HCEC 1CT (cell line): ENCODE results near the gene TTLL11.

Experiments used
- DNase-seq: peaks from one replicate; pipeline ENCODE4 v3.0.0-alpha.2; 2017

The TTLL11 gene

DNA sequence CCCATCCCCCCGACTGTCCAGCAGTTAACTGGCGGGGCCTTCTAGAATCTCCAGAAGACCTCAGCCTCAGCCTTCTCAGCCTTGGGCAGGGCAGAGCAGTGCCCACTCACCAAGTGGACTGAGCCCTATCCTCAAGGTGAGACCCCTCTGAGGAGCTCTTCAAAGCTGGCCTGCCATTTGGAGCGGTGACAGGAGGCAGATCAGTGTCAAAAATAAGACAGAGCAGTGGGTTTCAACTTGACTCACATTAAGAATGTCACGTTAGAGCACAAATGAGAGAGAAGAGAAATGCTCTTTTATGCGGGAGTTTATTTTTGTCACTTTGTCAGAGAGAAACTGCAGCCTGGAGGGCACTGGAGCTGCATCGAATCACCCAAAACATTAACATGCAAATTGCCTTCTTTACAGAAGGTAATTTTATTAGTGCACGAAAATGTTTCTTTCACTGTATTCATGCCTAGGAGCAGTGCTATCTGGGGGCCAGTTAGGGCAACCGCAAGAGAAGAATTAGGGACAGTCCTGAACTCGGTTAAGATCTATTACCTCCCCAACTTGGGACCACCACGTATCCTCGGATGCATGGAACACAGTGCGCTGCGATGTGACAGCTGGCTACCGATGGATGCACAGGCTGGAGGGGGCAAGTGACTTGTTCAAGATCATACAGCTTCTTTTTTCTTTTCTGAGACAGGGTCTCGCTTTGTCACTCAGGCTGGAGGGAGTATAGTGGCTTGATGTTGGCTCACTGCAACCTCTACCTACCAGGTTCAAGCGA lies 253.2 kb downstream of the TTLL11 start:
- no peak for DNase-seq

DNA sequence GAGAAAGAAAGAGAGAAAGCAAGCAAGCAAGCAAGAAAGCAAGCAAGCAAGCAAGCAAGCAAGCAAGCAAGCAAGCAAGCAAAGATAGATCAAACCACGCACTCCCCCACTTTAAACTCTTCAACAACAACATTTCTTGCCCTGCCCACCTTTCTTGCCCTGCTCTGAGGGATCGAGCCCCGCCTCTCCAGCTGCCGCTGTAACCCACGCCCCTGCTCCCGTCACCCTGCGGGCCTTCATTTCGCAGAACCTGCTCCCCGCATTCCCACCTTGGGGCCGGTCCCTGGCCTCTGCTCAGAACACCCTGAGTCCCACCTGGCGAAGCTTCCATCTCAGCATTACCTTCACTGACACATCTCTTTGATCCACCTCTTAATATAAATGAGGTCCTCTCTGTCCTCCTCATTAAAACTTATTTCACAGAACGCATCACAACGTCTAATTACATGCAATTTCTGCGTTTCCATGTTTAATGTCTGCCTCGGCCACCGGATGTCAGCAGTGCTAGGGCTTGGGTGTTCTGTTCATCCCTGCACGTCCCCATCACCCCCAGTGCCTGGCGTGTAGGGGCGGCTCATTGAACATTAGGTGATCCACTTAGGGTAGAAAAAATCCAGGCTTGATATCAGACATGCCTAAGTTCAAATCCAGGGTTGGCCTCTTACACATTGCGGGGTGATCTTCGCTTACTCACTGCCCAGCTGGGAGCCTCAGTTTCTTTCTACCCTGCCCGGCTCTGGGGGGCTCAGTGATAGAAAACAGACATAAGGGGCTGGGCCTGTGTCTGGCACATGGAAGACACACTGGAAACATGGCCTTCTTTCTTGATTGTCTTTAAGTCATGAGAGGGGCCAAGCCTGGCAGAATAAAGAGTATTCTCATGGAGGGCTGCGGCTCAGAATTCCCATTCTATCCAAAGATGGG lies 254.1 kb downstream of the TTLL11 start:
- DNase-seq = peak; percentile 7

DNA sequence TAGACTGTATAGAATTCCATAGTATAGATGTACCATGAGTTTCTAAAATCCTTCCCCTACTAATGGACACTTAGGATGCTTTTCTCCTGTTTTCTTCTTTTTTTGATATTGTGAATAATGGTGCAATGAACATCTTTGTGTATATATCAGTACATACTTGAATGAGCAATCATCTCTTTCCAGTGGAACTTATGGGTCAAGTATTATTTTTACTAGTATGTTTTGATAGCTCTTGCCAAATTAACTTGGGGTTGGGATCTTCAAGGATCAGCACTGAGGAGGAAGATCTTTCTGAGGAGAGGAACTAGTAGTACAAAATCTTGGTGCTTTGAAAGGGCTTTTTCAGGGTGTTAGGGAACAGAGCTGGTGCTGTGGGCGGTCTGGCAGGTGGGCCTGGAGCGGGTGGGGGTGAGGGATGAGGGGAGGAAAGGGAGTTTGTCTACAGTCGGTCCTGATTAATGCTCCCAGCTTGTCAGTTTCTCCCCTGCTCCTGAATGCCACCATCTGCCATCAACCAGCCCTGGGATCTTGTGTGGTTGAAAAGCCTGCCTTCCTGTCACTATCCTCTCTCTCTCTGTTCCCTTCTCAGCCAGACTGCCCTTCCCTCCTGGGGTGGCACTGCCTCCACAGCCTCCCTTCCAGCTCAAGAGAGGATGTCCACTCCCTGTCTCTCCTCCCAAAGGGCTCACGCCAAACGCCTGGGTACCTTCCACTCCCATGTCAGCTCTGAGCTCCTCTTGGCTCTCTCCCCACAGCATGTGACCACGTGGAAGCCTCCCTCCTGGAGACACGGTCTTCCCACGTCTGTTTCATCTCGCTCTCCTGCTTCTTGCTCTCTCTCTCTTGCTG lies 255.8 kb downstream of the TTLL11 start:
- no peak for DNase-seq

DNA sequence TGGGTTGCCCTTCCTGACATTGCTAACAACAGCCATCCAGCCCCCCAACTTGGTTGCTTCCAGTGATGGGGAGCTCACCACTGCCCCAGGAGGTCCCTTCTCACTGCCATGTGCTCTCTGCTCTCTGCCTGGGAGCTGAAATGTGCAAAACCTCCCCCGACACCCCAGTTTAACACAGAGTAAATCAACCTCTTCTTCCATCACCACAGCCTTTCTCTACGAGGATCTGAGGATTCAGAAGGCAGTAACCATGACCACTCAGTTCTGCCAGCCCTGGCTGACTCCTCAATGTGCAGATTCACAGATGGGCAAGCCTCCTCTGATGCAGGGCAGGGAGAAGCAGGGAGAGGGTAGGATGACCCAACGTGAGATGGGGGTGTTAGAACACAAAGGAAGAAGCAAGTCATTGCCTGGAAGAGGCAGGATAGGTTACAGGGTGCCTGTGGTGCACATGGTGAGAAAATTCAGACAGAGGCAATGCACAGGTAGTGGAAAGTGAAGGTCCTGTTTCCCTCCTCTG lies 256.7 kb downstream of the TTLL11 start:
- no peak for DNase-seq

DNA sequence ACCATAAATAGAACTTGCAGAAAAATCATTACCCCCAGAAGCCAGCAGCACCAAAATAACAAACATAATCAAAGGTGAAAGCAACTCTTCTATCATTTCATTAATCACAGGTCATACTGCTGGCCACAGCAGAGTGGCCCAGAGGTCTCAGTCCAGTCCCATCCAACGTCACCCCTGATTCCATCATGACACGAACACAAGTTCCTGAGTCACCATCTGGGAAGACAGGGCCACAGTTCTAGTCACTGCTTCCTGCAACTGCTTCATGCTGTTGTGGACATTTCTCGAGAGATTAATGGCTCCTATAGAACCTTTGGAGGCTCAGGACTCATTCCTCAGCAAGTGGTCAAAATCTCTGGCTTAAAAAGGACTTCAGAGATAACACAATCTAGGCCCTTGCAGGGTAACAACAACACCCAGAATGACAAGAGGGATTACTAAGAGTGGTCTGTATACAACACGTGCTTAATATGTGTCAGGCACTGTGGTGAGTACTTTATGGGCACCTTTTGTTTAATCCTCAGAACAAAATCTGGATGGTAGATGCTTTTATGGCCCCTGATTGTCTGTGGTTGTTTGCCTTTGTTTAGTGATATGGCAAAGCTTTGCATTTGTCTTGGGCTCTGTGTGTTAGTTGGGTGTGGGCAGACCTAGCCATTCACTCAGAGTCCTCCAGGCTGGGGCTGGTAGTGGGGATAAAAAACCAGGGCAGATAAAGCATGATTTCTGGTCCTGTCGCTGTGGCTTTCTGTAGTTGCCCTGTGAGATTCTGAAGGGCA lies 257.3 kb downstream of the TTLL11 start:
- DNase-seq = no peak

DNA sequence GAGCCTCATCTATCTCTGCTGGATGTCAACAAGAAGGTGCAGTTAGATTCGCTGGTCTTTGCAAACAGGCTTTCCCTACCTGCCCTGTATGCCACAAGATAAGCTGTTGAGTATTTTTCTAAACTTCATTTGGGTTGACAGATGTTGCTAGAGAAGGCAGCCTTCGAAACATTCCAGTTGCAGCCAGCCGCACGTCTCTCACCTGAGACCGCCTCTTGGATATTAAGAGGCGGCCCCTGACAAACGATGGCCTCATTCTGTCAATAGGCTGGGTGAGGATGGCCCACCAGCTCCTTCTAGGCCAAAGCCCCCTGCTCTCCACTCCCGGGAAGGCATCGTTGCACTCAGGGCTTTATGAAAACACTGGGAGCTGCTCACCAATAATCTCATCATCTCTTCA lies 260.0 kb downstream of the TTLL11 start:
- no peak for DNase-seq

DNA sequence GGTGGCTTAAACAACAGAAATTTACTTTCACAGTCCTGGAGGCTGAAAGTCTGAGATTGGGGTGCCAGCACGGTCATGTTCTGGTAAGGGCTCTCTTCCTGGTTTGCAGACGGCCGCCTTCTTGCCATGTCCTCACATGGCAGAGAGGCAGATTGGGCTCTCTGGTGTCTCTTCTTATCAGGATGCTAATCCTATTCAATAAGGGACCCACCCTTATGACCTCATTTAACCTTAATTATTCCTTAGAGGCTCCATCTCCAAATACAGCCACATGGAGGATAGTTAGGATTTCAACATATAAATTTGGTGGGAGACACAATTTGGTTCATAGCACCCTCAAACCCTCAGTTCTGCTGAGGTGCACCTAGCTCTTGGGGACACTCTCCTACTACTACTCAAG lies 261.2 kb downstream of the TTLL11 start:
- DNase-seq = no peak

DNA sequence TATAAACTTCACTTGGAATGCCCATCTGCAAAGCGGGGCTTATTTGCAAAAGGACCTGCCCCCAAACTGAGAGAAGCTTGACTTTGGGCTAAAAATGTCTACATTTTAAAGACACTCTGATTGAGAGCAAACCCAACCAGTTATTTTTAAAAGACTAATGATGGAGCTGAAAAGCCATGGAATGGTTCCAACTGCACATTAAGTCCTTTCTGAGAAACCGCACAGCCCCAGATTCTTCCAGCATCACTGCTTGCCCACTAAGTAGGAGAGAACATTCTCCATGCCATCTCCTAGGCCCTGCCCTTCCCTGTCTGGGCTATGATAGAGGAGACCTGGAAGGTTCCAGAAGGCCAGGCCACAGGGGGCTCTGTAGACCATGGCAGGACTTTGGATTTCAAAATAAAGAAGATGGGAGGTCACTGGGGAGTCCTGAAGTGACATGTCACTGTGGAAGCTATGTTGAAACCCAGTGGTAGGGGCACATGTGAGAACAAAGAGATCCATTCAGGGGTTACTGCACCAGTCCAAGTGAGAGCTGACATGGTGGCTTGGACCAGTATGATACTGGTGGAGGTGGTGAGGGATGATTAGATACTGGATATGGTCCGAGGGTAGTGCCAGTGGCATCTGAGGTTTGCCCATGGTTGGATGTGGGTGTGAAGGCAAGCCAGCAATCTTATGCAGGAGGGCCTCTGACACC lies 262.5 kb downstream of the TTLL11 start:
- DNase-seq = no peak

DNA sequence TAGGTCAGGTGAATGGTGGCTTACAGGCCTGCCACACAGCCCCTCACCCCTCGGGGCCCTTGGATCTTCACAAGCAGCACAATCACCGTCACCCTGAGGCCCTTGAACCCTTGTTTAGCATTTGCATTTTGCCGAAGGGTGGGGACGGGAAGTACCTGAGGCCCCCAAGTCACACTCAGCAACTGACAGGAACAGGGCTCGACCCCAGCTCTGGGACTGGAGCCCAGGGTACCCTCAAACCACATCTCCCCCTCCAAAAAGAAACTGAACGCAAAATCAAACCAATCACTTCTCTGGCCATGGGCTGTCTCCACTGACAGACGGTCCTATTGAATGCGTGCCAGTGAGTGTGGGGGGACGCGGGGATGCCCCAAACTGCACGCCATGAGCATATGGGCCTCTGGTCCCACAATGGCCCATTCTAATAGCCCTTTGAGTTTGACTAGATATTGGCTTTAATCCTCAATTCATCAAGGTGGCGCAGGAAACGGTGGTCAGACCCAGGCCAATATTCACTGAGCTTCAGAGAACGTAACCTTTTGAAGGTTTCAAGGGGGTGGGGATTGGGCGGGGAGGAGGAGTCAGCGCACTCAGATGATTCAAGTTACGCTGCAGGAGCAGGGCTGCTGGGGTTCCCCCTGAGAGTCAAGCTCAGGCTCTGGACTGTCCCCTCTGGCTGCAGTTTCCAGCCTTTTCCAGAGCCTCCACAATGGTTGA lies 265.7 kb downstream of the TTLL11 start:
- DNase-seq = no peak

DNA sequence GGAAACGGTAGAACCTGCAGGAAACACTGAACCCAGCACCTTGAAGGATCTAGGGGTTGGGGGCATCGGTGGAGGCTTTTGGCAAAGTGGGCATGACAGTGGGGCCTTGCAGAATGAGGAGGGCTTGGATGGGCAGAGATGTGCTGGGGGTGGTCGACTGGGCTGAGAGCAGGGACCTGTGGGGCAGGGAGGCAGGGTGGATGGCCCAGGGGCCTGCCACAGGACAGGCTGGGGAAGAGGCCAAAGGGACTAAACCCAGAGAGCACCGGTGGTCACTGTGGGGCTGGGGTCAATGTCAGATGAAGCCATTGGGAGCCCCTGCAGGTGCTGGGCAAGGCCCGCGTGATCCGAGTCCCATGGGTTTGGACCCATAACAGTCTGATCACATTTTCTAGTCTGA lies 266.4 kb downstream of the TTLL11 start:
- no peak for DNase-seq

DNA sequence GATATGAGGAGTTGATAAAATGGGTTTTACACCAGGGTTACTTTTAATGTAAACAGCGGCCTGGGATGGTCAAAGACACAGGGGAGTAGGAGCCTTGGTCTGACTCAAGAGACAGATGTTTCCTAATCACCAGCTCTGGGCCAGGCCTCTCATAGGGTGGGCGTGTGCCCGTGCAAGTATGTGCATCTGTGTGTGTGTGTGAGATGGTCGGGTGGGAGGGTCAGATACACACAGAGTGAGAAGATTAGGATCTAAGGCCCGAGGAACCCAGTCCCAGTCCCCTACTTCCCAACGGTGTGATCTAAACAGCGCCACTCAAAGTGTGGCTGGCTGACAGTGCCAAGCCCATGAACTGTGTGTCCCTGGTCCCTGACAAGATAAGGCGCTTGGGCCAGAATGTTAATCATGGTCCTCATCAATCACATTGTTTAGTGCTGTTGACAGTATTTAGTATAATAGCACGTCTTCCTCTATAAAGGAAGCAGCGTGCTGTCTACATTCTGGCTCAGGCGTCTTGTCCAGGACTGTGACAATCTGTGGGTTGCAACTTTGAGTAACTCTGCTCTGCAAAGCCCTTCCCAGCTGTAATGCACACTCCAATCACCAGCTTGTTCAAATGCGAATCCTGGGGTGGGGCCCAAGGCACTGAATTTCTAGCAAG lies 267.9 kb downstream of the TTLL11 start:
- no peak for DNase-seq

DNA sequence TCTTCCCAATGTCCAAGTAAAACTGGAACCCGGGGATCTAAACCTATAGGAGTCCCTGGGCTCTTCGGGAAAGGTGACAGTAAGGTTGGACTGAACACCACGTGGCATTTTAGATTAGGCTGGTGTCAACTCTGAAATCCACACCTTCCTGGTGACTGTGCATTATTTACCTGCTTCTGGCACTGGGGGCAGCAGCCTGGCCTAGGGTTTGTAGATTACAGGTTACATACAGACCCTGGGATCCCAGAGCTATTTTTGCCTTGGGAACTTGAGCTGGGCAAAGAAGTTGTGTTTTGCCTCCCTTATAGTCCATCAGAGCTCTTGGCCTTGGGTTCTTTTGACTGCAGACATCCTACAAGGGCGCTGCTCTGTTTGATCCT lies 268.5 kb downstream of the TTLL11 start:
- DNase-seq = no peak

DNA sequence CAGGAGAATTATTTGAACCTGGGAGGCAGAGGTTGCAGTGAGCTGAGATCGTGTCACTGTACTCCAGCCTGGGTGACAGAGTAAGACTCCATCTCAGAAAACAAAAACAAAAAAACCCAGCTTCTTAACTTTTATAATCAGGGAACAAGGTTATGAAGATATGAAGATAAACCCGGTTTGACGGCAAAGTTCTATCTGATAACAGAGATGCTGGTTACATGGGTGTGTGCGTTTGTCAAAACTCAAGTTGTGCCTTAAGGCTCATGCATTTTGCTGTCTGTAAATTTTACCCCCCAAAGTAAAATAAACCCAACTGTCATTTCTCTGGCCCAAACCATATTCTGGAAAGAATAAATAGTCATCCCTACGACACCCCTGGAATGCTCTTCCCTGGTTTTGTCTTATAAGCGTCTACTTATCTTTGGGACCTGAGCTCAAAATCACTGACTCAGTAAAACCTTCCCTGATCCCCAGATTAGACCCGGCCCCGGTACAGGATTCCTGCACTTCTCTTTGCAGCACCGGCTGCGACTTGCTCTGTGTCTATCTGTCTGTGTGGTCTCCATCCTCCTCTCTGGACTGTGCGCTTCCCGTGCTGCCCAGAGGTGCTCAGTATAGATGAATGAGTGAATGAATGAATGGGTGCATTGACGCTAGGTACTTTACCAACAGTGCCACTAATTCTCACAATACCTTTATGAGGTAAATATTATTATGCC lies 269.5 kb downstream of the TTLL11 start:
- no peak for DNase-seq

DNA sequence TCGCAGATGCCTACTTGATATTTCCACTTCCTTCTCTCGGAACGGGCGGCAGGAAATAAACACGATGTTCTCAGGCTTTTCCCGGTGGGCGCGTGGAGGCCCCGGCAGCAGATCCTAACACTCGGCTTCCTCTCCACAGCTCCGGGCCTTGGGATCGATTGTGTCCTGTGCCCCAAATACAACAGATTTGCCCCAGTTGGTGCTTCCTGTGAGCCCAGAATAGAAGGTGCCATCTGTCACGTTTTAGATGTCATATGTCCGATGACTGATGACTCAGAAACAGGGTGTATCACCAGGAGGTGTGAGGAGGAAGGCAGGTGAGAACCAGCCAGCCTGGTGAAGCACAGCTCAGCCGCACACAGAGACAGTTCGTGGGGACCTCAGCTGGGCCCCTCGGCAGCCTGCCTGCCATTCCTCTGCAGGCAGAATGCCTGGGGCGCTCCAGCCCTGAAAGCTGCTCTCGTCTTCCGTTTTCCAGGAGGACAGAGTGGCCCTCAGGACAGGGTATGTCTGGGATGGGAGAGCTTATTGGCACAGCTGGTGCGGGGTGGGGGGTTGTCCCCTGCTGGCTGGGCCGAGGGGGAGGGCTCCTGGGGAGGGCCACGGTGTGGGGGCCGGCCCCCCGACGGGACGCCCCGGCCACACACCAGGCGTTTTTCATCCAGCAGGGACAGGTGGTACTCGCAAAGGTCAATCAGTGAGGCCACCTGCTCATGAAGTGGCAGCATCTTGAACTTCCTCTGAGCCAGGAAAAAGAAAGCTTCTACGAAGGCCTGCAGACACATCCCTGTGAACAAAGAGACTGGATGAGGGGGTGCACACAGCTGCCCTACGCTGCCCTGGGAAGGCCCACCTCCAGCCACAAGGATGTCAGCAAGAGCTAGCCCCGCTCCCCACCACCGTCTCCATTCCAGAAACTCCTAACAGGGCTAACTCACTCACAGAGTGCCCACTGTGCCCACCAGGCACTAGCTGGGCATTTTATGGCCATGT lies 270.7 kb downstream of the TTLL11 start:
- no peak for DNase-seq

DNA sequence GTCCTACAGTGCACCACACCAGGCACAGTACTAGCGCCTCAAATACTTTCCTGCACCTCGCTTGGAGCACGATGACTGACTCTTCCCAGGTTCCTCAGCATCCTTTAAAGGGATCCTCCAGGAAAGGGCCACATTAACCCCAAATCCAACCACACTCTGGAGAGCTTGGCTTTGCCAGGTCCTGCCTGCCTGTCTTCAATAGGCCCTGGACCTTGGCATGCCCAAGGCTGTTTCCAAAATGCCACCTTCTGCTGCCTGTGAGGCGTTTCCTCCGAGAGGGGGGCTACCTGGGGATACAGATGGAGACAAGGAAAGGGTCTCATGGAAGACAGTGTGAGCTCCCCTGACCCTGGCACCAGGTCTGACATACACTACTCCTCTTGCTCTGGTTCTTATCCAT lies 271.8 kb downstream of the TTLL11 start:
- DNase-seq = no peak

DNA sequence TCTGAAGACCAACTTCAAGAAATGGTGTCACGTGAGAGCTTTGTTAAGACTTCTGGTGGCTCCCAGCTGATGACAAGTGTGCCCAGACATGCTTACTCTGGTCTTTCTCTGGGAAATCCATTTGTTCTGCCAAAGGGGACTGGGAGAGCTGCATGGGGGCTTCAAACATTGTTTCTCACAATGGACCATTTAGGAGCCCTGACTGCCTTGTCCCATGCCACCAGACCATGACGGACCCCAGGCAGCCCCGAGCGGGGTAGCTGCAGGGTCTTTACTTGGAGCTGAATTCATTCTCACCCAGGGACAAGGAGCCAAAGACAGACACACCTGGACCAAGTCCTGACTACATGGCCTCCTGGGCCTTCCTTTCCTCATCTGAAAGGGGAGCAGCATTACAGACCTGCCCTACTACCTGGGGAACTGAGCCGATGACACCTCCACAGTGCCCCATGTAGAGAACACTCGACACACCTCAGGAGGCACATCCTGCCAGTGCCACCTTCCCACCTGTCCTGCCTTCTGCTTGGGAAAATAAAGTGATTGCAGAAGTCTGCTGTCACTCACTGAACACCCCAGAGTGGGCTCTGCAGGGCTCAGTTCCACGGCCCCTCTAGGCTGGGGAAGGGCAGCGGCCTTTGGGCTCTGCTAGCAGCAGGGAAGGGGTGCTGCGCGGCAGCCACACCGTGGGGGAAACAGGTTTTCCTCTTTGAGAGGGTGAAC lies 272.7 kb downstream of the TTLL11 start:
- DNase-seq = no peak

DNA sequence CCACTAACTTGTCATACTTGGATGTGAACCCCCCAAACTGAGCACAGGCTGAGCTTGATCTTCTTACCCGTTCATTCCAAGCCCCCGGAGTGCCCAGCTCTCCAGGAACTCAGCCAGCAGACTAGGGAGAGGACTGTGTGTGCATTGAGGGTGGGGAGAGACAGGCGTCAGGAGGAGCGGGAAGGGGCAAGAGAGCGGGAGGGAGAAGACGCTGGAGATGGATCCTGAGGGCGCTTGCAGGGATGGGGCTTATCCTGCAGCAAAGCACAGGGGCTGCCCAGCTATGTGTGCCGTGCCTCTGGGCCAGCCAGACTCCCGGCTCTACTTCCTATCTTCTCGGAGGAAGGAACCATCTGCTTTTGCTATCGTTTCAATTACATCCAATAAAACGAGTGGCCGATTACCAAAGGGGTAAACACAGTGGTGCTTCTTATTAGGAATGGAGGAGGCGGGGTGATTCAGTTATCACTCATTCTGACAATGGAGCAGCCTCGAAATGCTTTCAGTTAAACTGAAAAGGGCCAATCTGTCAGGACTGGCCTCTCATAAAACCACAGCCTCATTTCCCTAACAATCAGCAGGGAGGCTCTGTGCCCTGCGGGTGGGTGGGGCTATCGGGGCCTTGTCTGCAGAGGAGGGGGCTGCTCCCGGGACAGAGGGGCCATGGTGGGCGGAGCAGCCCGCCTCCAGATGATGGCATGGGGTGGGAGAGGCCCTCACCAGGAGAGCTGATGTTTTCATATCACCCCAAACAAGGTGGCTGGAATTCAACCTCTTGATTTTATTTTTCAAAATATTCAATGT lies 273.5 kb downstream of the TTLL11 start:
- peak; percentile 30 for DNase-seq
